ENCODE data around the gene KRT34.

GRCh38 chr17:41386227-41386626 is 4.1 kb upstream of the KRT34 start:
- no peak for TF ChIP-seq TCF7L2 (IDR thresholded peaks at IDR 0.05; ENCODE audit: borderline replicate concordance, extremely low read depth, insufficient read depth, insufficient read length)
- TF ChIP-seq RAD21 (IDR thresholded peaks at IDR 0.05; ENCODE audit: low read depth) = no peak

Data from HCT116 (cell line).